ELR (cell line): ENCODE results near the gene KNSTRN.

ENCODE experiments used
- DNase-seq: peaks from one replicate; pipeline ENCODE4 v3.0.0-alpha.2; 2015; ENCODE audit warnings: low read depth

The KNSTRN gene

DNA sequence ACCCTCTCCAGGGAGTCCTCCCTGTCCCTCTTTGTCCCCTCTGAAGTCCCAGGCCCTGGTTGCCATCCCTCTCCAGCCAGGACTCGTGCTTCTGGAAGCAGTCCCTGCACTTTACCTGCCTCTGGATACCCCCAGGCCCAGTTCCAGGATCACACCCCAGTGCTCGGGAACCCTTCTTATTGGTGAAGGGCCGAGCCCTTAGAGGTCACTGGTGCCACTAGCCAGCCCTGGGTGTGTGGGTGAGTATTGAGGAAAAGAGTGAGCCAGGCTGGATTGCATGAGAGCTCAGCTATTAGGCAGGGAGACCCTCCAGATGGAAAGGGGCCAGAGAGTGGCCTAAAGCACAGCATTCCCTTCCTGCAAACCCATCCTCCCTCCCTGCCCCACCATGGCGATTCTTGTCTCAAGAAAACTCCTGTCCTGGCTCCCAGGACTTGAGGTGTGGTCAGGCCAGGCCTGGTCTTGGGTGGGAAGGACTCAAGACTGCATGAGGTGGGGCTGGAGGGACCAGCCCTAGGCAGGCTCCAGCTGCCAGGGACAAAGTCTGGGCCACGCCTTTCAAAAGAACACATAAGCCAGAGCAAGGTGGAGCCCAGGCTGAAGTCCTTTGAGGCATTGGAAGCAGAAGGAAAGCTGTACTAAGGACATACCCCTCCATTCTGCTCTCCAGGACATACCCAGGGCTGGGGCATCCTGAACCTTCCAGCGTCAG is 36.5 kb upstream of the KNSTRN start:
- no peak for DNase-seq

DNA sequence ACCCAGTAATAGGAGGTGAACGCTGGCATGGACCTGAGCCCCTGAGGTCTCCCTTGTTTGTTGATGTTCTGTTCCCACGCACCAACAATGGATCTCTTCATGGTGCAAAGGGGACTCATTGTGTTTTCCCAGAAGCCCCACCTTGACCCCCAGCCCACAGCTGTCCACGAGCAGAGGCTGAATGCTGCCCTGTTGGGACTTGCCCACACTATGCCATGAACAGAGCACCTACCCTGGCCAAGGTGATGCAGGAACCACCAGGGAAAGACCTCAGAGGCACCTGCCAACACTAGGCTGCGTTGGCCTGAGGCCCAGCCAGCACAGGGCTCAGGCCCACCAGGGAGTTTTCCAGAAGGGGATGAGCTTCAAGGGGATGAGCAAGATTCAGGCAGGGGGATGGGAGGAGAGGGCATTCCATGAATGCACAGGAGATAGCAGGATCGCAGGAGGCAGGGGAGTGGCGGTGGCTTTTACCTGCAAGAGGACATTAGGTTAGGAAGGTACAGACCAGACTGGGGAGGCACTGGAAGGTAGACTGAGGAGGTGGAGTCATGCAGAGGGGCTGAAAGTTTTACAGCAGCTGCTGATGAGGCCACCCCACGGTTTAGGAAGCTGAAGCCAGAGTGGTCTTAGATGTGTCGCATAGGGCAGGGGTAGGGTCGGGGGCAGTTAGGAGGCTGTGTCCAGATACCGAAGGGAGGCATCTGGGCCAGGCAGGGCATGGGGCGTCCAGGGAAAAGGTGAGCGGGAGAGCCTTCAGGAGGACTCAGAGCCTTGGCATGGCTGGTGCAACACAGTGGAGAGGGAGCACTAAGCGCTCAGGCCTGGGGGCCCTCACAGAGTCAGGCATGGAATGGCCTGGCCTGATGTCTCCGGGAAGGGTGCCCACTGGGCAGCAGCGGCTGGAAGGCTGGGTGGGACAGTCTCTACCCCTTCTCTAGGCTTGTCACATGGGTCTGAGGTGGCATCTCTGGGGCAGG is 35.7 kb upstream of the KNSTRN start:
- no peak for DNase-seq

DNA sequence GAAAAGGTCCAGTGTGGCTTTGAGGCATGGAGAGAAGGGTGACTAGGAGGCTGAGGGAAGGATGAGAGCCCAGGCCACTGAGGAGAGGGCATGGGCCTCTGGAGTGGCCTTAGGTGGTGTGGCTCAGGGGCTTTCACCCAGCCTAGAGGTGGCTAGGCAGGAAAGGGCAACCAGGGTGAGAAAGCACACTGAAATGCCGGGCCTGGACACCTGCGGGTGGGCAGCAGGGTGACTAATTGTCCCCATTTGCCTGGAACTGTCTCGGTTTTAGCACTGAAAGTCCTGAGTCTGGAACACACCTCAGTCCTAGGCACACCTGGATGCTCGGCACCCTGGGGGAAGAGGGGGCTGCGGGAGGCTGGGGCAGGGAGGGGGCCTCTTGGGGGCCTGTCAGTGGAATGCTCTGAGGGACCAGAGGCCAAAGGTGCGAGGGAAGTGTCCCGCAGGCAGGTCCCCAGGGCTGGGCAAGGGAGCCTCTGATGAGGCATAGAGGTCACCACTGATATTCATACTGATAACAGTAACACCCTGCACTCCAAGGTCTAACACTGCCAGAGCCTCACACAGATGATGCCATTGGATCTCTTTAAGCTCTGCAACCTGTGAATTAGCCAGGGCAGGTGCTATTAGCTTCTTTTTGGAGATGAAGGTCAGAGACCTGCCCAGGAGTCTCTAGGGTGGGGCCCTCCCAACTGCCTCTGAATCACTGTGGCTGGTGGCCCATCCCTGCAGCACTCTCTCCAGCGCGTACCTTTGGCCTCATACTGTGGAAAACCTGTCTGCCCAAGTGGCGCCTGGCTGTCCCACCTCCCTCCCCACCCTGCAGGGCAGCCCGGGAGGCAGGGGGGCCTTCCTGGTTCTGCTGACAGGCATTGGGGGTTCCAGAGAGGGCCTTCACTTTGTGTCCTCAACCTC is 34.7 kb upstream of the KNSTRN start:
- no peak for DNase-seq

DNA sequence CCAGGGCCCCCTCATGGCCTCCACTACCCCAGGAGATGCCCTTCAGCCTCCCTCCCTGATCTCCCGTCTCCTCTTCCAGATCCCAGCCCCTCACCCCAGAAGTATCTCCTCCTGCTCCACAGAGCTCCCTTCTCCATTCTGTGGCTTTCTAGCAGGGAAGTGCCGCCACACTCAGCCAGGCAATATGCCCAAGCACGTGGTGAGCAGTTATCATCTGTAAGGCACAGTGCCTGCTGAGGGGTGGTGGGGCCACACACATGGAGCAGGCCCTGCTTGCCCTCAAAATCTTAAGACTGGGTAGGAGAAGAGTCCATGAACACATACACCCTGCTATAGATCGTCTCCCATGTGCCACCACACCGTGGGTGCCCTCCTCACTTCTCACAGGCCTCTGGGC is 34.0 kb upstream of the KNSTRN start:
- no peak for DNase-seq

DNA sequence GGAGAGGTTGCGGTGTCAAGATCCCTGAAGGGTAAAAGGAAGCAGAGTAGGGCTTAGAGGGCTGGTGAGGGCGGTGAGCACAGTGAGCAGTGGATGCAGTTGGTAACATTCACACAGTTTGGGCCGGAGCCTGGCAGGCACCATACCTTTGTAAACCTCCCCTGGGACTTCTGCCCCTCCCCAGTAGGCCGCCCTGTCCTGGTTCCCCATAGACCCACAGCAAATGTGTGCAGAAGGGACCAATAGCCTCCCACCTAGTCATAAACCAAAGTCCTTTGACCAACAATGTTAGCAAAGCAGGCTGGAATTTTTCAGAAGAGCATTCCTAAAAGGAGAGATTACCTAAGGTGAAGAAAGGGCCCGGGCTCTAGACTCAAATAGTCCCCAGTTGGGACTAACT is 33.4 kb upstream of the KNSTRN start:
- no peak for DNase-seq

DNA sequence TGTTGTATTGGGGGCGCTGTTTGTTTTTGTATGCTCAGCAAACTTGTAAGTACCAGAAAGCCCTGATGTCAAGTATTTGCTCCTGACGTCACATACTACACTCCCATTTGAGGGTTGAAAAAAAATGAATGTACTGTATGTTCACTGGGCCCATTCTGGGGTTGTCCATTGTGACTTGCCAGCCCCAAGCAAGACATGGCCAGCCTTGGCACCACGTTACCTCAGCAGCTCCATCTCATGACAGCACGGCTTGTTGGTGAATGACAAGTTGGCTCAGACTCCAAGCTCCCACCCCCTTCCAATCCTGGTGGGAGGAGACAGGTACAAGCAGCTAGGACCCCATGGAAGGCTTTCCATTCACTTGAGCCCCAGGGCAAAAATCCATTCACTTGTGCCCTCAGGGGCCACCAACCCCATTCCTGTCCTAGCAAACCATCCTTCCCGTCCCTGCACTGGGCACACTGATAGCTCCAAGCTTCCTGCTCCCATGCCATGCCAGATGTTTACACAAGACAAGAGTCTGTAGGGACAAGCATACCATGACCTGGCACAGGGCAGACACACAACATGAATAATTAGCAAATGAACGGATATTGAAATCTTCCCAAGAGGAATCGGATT is 30.1 kb upstream of the KNSTRN start:
- no peak for DNase-seq

DNA sequence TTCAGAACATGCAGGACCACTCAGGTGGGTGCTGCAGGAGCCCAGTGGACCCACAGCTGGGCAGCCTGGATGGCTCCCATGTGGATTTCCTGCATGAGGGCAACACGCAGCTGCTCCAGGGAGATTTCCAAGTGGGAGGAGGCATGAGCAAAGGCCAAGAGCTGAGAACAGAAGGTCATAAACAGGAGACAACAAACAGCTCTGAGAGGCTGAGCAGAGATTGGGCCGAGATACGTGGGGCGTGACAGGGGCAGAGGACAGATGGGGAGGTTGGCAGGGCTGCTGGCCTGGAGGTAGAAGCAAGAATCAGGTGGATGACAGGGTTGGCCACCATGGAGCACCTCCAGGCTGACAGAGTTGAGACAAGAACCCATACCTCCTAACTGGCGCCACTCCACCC is 28.8 kb upstream of the KNSTRN start:
- DNase-seq: no peak

DNA sequence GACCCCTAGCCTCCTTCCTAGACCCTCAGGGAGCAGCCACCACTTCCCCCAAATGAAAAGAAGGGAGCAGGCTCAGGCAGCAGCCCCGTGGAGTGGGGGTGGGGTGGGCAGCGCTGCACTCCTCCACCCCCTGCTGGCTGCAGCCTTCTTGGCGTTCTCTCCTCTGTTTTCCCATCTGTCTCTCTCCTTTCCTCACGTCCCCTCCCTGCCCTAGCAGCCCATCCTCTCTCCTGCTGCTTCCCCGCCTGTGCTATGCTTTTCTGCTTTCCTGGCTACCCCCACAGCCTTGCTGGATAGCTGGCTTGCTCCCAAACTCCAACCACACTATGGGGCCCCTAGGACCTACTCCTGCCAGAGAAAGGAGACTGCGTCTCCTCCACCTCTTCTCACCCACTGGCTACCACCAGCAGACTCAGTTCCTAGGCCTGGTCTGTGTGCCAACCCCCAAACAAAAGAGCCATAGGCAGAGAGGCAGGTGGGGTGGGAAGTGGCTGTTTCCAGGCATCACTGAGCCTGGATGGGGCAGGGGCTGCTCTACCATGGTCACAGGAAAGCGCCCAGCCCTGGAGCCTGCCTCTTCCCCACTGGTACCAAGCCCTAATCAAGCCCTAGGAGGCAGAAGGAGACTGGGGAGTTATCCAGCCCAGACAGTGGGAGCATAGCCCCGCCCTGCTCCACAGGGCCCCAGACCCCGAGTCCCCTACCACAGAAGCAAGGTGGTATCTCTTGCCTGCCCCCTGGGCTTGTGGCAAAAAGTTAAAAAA is 27.9 kb upstream of the KNSTRN start:
- DNase-seq: peak; percentile 51

DNA sequence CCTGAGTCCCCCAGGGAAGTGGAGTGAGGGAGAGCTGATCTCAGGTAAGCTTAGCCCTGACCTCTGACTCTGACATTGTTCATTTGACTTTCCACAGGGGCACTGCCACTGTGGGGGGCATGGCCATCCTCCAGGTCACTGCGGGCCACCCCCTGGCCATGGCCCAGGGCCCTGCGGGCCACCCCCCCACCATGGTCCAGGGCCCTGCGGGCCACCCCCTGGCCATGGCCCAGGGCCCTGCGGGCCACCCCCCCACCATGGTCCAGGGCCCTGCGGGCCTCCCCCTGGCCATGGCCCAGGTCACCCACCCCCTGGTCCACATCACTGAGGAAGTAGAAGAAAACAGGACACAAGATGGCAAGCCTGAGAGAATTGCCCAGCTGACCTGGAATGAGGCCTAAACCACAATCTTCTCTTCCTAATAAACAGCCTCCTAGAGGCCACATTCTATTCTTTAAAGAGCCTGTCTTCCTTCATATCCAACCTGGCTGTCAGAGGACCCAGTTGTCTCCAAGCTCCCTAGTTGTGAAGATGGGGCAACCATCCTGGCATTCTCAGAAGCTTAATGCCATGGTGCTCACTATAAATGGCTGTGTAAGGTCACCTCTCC is 26.4 kb upstream of the KNSTRN start:
- no peak for DNase-seq

DNA sequence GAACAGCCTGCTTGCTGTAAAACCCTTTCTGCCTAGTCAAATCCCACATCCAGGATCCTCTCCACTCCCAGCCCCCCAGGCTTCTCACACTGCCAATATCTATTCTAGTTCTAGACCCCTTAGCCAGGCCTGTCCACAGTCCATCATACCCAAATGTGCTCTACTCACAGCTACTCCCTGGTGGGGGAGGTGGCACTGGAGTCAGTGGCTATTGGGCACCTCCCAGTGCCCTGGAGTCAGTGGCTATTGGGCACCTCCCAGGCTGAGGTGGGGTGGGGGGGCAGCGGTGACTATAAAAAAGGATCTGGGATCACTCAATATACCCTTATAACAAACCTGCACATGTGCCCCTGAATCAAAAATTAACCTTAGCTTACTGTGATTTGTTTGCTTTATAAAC is 25.3 kb upstream of the KNSTRN start:
- DNase-seq: no peak

DNA sequence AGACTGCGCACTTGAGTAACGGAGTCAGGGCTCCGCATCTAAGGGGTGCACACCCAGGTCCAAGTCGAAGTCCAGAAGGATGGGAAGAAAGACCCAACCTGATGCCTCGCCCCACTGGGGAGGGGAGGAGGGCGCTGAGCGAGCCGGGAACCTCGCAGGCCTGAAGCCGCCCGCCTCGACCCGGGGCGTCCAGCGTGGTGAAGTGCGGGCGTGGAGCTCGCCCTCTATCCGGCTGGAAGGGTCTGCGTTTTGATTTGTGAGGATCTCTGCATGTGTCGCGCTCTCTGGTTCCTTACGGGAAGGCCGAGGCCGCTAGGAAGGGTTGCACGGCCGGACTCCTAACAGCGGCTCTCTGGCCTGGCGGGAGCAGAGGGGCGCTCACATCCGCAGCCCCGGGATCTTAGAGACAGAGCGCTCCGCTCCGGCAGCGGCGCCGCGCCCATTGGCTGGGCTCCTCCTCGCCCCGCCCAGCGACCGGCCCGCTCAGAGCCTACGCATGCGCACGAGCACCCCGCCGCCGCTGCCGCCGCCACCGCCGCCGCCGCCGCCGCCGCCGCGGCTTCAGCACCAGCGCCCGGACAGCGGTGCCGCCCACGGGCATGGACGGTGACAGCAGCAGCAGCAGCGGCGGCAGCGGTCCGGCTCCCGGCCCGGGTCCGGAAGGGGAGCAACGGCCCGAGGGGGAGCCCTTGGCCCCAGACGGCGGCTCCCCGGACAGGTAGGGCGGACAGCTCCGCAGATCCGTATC is 24.6 kb upstream of the KNSTRN start, which contains the start of gene DISP2:
DISP2 (plus strand) TSS at position 497 of the 748 bp plus-strand sequence; CDS start at position 600, 103 bp downstream.
- peak; percentile 85 for DNase-seq

DNA sequence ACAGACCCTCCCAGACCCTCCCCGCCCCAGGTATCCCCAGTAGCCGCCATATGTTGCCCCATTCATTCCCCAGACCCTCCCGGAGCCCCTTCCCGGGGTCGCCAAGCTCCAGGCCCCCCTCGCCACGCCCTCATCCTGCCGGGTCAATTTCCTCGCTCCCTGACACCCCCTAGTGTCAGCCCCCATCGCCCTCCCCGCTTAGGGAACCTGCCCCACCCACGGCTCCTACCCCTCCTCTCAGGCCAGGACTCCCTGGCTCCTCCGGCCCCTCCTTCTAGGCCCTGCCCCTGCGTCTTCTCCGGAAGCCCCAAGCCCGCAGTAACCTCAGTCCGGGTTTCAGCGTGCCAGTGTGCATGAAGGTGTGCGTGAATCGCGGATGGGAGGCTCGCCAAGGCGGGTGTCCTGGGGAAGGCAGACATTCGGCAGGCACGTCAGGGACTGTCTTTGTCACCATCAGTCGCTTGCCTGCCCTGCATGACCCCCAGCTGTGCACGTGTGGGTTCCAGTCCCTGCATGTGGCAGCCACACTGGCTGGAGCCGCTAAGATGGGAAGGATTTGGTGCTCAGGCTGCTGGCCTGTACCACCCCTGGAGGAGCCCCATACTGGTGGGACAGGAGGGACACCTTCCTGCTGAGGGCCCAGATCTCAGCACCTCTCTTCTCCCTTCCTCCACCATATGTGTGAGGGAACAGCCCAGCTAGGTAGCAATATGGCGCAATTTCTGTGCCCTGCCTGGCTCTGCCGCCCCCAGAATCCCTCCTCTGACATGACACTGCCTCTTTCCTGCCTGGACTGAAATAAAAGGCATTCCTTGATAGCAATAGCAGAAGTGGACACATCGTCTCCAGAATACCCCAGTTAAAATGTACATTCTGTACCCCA is 23.8 kb upstream of the KNSTRN start:
- peak; percentile 39 for DNase-seq

DNA sequence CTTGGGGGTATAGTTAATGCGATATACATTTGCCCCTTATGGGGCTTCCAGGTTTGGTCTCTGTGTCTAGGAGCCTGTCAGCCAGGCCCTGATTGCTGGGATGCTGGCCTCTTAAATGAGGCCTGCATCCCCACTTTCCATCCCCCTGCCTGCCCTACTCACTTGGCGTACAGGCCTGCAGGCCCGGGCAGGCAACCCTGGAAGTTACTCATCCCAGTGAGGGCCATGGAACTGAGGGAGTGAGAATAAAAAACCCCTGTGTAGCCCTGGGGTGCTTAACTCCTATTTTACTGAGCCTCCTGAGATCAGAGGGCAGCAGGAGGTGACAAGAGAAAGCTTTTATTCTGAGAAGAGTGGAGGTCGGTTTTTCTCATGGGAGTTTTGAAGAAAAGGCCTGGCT is 22.5 kb upstream of the KNSTRN start:
- DNase-seq: no peak

DNA sequence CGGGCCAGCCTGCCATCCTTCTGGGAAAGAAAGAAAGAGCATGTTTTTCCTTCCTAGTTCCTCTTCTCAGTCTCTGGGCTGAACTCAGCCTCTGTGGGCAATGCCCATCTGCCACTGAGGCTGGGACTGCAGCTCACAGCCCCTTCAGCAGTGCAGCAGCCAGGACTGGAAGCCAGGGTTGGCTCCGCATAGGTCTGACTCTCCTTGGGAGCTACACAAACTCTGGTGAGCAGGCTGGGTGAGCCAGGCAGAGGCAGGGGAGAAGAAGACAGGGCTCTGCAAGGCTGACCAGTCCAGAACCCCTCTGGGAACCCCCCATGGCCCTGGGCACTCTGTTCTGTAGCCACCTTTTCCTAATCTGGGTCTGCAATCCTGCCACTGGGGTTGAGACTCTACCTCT is 20.9 kb upstream of the KNSTRN start:
- no peak for DNase-seq

DNA sequence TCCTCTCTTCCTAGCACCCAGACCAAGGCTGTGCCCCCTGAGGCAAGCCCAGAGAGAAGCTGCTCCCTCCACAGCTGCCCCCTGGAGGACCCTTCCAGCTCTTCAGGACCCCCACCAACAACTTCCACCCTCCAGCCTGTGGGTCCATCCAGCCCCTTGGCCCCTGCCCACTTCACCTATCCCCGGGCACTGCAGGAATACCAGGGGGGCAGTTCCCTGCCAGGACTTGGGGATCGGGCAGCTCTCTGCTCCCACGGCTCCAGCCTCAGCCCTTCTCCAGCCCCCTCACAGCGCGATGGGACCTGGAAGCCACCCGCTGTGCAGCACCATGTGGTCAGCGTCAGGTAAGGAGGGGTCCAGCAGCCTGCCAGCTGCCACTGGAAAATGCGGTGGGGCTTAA is 18.9 kb upstream of the KNSTRN start:
- DNase-seq: no peak

DNA sequence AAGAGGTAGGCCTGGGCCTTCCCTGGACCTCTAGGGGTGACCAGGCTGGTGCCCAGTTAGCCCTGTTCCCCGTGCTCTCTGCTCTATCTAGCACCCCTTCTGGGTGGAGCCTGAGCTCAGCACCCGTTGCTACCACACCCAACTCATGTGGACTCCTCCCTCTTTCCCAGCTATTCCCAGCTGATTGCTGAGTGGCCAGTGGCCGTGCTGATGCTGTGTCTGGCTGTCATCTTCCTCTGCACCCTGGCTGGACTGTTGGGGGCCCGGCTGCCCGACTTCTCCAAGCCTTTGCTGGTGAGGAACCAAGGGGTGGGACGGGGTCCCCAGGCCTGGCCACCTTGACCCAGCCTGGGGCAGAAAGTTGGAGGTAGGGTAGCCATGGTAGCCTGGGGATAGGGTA is 18.3 kb upstream of the KNSTRN start:
- DNase-seq: no peak

DNA sequence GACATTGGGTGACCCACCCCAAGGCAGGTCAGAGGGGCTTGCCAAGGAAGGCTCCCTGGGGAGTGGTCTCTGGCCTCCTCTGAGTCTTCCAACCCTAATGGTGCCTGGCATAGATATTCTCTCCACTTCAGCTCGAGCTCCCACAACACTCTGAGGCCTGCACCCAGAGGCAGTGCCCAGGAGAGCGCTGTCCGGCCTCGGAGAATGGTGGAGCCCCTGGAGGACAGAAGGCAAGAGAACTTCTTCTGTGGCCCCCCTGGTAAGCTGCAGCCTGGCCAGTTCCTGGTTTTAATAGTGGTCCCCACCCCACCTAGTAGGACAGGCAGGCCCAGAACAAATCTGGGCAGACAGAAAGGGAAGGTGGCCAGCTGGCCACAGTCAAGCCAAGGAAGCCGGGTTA is 17.5 kb upstream of the KNSTRN start:
- DNase-seq: no peak

DNA sequence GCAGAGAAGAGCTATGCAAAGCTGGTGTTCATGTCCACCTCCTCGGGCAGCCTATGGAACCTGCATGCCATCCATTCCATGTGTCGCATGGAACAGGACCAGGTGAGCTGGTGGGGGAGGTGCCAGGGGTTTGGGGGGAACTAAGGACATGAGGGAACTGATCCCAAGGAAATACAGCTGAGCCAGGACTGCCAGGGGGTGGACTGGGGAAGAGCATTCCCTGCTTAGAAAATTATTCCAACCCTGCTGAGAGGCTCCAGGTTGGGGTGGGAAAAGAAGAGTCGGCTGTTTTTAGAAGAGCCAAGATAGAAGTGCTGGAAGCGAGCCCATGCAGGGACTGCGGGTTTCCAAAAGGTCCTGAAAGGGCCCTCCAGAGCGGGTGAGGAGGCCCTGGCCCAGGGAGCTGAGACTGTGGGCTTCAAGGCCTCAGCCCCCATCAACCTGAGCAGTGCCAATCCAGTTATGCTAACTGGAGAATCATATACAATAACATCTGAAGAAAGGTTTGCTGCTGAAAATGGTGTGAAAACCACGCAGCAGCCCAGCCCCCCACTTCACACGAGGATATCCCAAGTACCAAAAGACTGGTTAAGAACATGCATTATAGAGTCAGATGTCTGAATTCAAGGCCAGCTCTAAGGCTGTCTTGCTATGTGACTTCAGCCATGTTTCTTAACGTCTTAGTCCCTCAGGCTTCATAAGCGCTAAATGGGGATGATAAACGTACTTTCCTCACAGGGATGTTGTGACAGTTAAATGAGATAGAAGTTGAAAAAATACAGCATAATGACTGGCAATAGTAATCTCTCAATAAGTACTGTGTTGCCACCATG is 16.7 kb upstream of the KNSTRN start:
- no peak for DNase-seq
